Measurements from ENCODE around the gene BRMS1L.
A peak's percentile ranks its signal among the peaks of the same experiment; 100 is the strongest.
"Not testable (repeated sequence)": the region's sequence is repeated elsewhere in the genome, so short reads cannot be mapped to it uniquely, and the experiment has no call there.

Gene BRMS1L

GRCh38 chr14:35821564-35822411 is 4.3 kb upstream of the BRMS1L start:
- DNase-seq (ENCODE audit: low read depth in 2 of 2) = no peak

- DNase-seq (ENCODE audit: low read depth in 2 of 2) = no peak
These were observed 3.6 kb upstream of the BRMS1L start for GRCh38 chr14:35822501-35822900.

GRCh38 chr14:35824446-35825165 is 1.5 kb upstream of the BRMS1L start:
- not testable (repeated sequence) for DNase-seq (ENCODE audit: low read depth in 2 of 2)

GRCh38 chr14:35825968-35826217 is 245 bp upstream of the BRMS1L start:
- DNase-seq (ENCODE audit: low read depth in 2 of 2) = no peak

- DNase-seq (ENCODE audit: low read depth in 2 of 2) = no peak
These were observed 846 bp downstream of the BRMS1L start for GRCh38 chr14:35826952-35827416.

- no peak for DNase-seq (ENCODE audit: low read depth in 2 of 2)
These were observed 1.7 kb downstream of the BRMS1L start for GRCh38 chr14:35827678-35828472.

- no peak for DNase-seq (ENCODE audit: low read depth in 2 of 2)
These were observed 3.3 kb downstream of the BRMS1L start for GRCh38 chr14:35829449-35829848.

- DNase-seq (ENCODE audit: low read depth in 2 of 2) = no peak
These were observed 9.3 kb downstream of the BRMS1L start for GRCh38 chr14:35835208-35835982.

GRCh38 chr14:35841704-35842103 is 15.6 kb downstream of the BRMS1L start:
- DNase-seq (ENCODE audit: low read depth in 2 of 2) = not testable (repeated sequence)

- DNase-seq (ENCODE audit: low read depth in 2 of 2) = not testable (repeated sequence)
These were observed 16.1 kb downstream of the BRMS1L start for GRCh38 chr14:35842245-35842644.

- no peak for DNase-seq (ENCODE audit: low read depth in 2 of 2)
These were observed 18.4 kb downstream of the BRMS1L start for GRCh38 chr14:35844494-35844893.

- no peak for DNase-seq (ENCODE audit: low read depth in 2 of 2)
These were observed 21.5 kb downstream of the BRMS1L start for GRCh38 chr14:35847636-35848035.

- no peak for DNase-seq (ENCODE audit: low read depth in 2 of 2)
These were observed 23.0 kb downstream of the BRMS1L start for GRCh38 chr14:35849122-35849521.

GRCh38 chr14:35851823-35852222 is 25.7 kb downstream of the BRMS1L start:
- DNase-seq (ENCODE audit: low read depth in 2 of 2) = no peak

GRCh38 chr14:35853225-35853624 is 27.1 kb downstream of the BRMS1L start:
- DNase-seq (ENCODE audit: low read depth in 2 of 2) = no peak

GRCh38 chr14:35854696-35855270 is 28.6 kb downstream of the BRMS1L start:
- no peak for DNase-seq (ENCODE audit: low read depth in 2 of 2)

- DNase-seq (ENCODE audit: low read depth in 2 of 2) = no peak
These were observed 29.8 kb downstream of the BRMS1L start for GRCh38 chr14:35855876-35856481.

GRCh38 chr14:35858521-35859209 is 32.5 kb downstream of the BRMS1L start:
- peak in 1 of 2 experiments; percentile 6 for DNase-seq (ENCODE audit: low read depth in 2 of 2)

- DNase-seq (ENCODE audit: low read depth in 2 of 2) = no peak
These were observed 35.2 kb downstream of the BRMS1L start for GRCh38 chr14:35861204-35861868.

Measured in fibroblast of skin of left quadriceps (primary cell).